ENCODE data around the gene GATA2. TPM values are rescaled to one million over a fixed set of nuclear protein-coding genes. Genes with fewer than 3 reads are reported as not detected.

The GATA2 gene
- total RNA-seq, 4 donors from 2014 or later, result 5.4 to 16.0 (median 8.1) TPM

DNA sequence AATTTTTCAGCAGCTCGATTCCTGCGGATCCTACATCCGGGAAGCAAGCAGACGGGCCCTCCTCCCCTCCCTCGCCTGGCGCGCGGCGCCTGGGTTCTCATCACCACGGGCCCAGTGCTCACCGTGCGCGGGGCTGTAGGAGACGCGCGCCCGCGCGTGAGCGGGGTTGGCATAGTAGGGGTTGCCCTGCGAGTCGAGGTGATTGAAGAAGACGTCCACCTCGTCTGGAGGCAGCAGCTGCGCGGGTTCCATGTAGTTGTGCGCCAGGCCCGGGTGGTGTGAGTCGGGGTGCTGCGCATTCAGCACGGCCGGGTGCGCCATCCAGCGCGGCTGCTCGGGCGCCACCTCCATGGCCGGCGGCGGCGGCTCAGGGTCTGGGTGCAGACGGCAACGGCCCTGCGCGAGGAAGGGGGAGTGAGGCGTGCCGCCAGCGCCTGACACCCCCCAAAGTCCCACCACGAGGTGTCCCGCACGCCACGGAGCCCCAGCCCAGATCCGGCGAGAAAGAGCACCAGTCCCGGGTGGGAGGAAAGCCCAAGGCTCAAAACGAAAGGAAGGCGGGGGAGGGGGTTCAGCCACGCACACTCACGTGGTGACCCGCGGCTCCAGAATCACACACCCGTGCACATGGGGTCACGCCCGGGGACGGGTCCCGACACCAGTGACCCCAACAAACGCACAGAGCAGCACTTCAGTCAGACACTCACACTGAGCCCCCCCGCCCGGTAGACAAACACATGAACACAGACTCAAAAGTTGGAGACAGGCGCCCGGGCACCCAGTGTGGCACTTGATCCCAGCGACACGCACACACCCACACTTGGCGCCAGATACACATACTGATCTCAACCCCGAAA lies 6.1 kb downstream of the GATA2 start:
- H3K27me3 ChIP-seq, result peaks cover 100% of the 10 kb centered on the region
- no peaks in the 10 kb centered on the region for H3K36me3 ChIP-seq
- ATAC-seq, result no peak
- peaks cover 0 to 83% (median 53%) of the 10 kb centered on the region in 3 donors for H3K4me1 ChIP-seq
- H3K27ac ChIP-seq, result peak overlapping the region in 3 of 4 donors; percentile 43 to 82 (median 77)
- TF ChIP-seq POLR2AphosphoS5 (IDR thresholded peaks at IDR 0.05), result peak; percentile 58
- TF ChIP-seq EP300 (IDR thresholded peaks at IDR 0.05), result no peak
- H3K9me3 ChIP-seq, result no peaks in the 10 kb centered on the region
- H3K4me3 ChIP-seq, result peak overlapping the region; percentile 33 to 63
- WGBS, 2 donors (ENCODE audit: low coverage in 1 of 2), result 0% methylated on average over 5 of the region's 75 CpGs; no CpG with 5 or more reads in 1 of the 2 donors

- peaks cover 0 to 83% (median 49%) of the 10 kb centered on the region in 3 donors for H3K4me1 ChIP-seq
- TF ChIP-seq EP300 (IDR thresholded peaks at IDR 0.05), result no peak
- TF ChIP-seq POLR2AphosphoS5 (IDR thresholded peaks at IDR 0.05), result no peak
- TF ChIP-seq POLR2A (IDR thresholded peaks at IDR 0.05), result no peak
- TF ChIP-seq, protein P1, sequence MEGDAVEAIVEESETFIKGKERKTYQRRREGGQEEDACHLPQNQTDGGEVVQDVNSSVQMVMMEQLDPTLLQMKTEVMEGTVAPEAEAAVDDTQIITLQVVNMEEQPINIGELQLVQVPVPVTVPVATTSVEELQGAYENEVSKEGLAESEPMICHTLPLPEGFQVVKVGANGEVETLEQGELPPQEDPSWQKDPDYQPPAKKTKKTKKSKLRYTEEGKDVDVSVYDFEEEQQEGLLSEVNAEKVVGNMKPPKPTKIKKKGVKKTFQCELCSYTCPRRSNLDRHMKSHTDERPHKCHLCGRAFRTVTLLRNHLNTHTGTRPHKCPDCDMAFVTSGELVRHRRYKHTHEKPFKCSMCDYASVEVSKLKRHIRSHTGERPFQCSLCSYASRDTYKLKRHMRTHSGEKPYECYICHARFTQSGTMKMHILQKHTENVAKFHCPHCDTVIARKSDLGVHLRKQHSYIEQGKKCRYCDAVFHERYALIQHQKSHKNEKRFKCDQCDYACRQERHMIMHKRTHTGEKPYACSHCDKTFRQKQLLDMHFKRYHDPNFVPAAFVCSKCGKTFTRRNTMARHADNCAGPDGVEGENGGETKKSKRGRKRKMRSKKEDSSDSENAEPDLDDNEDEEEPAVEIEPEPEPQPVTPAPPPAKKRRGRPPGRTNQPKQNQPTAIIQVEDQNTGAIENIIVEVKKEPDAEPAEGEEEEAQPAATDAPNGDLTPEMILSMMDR (IDR thresholded peaks at IDR 0.05), result no peak
- no peaks in the 10 kb centered on the region for H3K9me3 ChIP-seq
- peak overlapping the region; percentile 33 to 63 for H3K4me3 ChIP-seq
- ATAC-seq, result no peak
- peak overlapping the region in 2 of 4 donors; percentile 77 to 82 for H3K27ac ChIP-seq
- no peaks in the 10 kb centered on the region for H3K36me3 ChIP-seq
- 0 to 8% methylated on average over 2 to 8 of the region's 14 CpGs for WGBS, 2 donors (ENCODE audit: low coverage in 1 of 2)
- peaks cover 100% of the 10 kb centered on the region for H3K27me3 ChIP-seq
These were observed 6.8 kb downstream of the GATA2 start for GRCh38 chr3:128486205-128486628.

GRCh38 chr3:128485282-128486204 lies 7.5 kb downstream of the GATA2 start:
- H3K27me3 ChIP-seq, result peaks cover 100% of the 10 kb centered on the region
- ATAC-seq, result no peak
- no peaks in the 10 kb centered on the region for H3K36me3 ChIP-seq
- WGBS, 2 donors (ENCODE audit: low coverage in 1 of 2), result 7 to 20% methylated on average over 1 to 4 of the region's 29 CpGs
- TF ChIP-seq, protein P1 (IDR thresholded peaks at IDR 0.05), result no peak
- H3K4me3 ChIP-seq, result peak overlapping the region in 1 of 2 donors; percentile 63
- peak overlapping the region in 1 of 4 donors; percentile 82 for H3K27ac ChIP-seq
- H3K9me3 ChIP-seq, result no peaks in the 10 kb centered on the region
- peaks cover 0 to 81% (median 42%) of the 10 kb centered on the region in 3 donors for H3K4me1 ChIP-seq

DNA sequence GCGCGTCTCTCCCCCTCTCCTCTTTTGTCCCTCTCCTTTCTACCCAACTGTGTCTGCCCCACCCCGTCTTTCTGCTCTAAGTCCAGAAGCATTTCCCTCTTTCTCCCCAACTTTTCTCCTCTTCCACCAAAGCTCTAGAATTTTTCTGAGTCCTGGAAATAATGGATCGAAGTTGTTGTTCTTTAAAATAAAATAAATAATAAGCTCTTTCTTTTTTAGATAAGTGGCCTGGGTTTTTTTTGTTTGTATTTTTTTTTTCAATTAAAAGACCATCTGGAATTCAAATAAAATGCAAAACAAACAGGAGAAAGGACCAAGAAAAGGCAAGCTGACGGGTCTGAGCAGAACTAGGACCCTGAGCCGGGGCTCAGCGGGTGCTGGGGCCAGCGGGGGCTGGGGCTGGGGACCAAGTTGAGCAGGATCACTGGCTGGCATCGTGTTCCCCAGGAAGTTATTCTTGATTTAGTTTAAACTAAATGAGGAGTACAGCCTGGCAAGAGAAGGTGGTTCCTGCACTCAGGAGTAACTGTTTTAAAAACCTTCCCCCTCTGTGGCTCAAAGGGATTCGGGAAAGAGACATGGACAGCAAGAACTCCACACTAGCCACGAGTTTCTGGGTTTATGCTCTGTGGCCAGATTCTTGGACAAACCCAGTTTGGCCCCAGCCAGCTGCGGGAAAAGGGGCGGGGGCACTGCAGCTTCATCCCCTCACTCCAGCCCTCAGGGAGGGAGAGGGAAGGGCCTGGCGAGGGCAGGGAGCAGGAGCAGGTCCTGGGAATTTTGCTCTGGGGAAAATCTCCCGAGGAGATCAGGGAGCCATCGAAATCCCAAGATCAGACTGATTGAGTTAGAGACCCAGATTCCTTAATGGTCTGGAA lies 8.4 kb downstream of the GATA2 start:
- Histone ChIP-seq H3K4me1 (peaks cover 0 to 73% (median 35%) of the 10 kb centered on the region in 3 donors), H3K9me3 (no peaks in the 10 kb centered on the region), H3K27ac (peak overlapping the region in 3 of 4 donors; percentile 45 to 63 (median 60)), H3K36me3 (no peaks in the 10 kb centered on the region), H3K4me3 (peak overlapping the region in 1 of 2 donors; percentile 63), H3K27me3 (peaks cover 100% of the 10 kb centered on the region)
- WGBS, 2 donors (ENCODE audit: low coverage in 1 of 2), result 17 to 19% methylated on average over 1 to 9 of the region's 16 CpGs
- TF ChIP-seq EP300 (IDR thresholded peaks at IDR 0.05) (no peak), POLR2A (IDR thresholded peaks at IDR 0.05) (no peak), POLR2AphosphoS5 (IDR thresholded peaks at IDR 0.05) (no peak)
- TF ChIP-seq, protein P1 (IDR thresholded peaks at IDR 0.05), result no peak
- no peak for ATAC-seq

Data from gastroesophageal sphincter (tissue), 4 donors.